ENCODE measurements around the gene NUDT4. TPM values are rescaled to one million over a fixed set of nuclear protein-coding genes. Genes with fewer than 3 reads are reported as not detected.
"Not testable (repeated sequence)": the region's sequence is repeated elsewhere in the genome, so short reads cannot be mapped to it uniquely, and the experiment has no call there.

Gene NUDT4
- total RNA-seq, 1 donor from 2014 or later = 91.7 TPM

- H3K27me3 Mint-ChIP-seq (ENCODE audit: unreplicated experiment) = peaks cover 2% of the 10 kb centered on the region
- H3K36me3 Mint-ChIP-seq (ENCODE audit: low read depth, unreplicated experiment) = no peaks in the 10 kb centered on the region
- H3K4me3 Mint-ChIP-seq (ENCODE audit: unreplicated experiment) = no peak overlapping the region
- peaks cover 6% of the 10 kb centered on the region for H3K4me1 Mint-ChIP-seq (ENCODE audit: unreplicated experiment)
- no peak for DNase-seq (ENCODE audit: low spot score)
- TF ChIP-seq, protein P1, sequence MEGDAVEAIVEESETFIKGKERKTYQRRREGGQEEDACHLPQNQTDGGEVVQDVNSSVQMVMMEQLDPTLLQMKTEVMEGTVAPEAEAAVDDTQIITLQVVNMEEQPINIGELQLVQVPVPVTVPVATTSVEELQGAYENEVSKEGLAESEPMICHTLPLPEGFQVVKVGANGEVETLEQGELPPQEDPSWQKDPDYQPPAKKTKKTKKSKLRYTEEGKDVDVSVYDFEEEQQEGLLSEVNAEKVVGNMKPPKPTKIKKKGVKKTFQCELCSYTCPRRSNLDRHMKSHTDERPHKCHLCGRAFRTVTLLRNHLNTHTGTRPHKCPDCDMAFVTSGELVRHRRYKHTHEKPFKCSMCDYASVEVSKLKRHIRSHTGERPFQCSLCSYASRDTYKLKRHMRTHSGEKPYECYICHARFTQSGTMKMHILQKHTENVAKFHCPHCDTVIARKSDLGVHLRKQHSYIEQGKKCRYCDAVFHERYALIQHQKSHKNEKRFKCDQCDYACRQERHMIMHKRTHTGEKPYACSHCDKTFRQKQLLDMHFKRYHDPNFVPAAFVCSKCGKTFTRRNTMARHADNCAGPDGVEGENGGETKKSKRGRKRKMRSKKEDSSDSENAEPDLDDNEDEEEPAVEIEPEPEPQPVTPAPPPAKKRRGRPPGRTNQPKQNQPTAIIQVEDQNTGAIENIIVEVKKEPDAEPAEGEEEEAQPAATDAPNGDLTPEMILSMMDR (IDR thresholded peaks at IDR 0.05; ENCODE audit: unreplicated experiment) = no peak
- H3K27ac Mint-ChIP-seq (ENCODE audit: unreplicated experiment) = no peak overlapping the region
- H3K9me3 Mint-ChIP-seq (ENCODE audit: unreplicated experiment) = no peaks in the 10 kb centered on the region
Measured at GRCh38 chr12:93390031-93390430, 12.3 kb downstream of the NUDT4 start.

GRCh38 chr12:93390549-93391297, 13.0 kb downstream of the NUDT4 start:
- H3K4me3 Mint-ChIP-seq (ENCODE audit: unreplicated experiment) = no peak overlapping the region
- no peaks in the 10 kb centered on the region for H3K9me3 Mint-ChIP-seq (ENCODE audit: unreplicated experiment)
- peaks cover 3% of the 10 kb centered on the region for H3K4me1 Mint-ChIP-seq (ENCODE audit: unreplicated experiment)
- no peak for DNase-seq (ENCODE audit: low spot score)
- no peaks in the 10 kb centered on the region for H3K36me3 Mint-ChIP-seq (ENCODE audit: low read depth, unreplicated experiment)
- TF ChIP-seq, protein P1 (IDR thresholded peaks at IDR 0.05; ENCODE audit: unreplicated experiment) = no peak
- no peak overlapping the region for H3K27ac Mint-ChIP-seq (ENCODE audit: unreplicated experiment)
- H3K27me3 Mint-ChIP-seq (ENCODE audit: unreplicated experiment) = peaks cover 2% of the 10 kb centered on the region

- no peak overlapping the region for H3K27ac Mint-ChIP-seq (ENCODE audit: unreplicated experiment)
Measured at GRCh38 chr12:93393425-93393824, 15.7 kb downstream of the NUDT4 start.

GRCh38 chr12:93397412-93397811, 19.7 kb downstream of the NUDT4 start:
- no peaks in the 10 kb centered on the region for H3K9me3 Mint-ChIP-seq (ENCODE audit: unreplicated experiment)
- no peaks in the 10 kb centered on the region for H3K27me3 Mint-ChIP-seq (ENCODE audit: unreplicated experiment)
- no peak overlapping the region for H3K27ac Mint-ChIP-seq (ENCODE audit: unreplicated experiment)
- no peaks in the 10 kb centered on the region for H3K36me3 Mint-ChIP-seq (ENCODE audit: low read depth, unreplicated experiment)
- H3K4me3 Mint-ChIP-seq (ENCODE audit: unreplicated experiment) = no peak overlapping the region
- no peak for DNase-seq (ENCODE audit: low spot score)
- TF ChIP-seq, protein P1 (IDR thresholded peaks at IDR 0.05; ENCODE audit: unreplicated experiment) = no peak
- no peaks in the 10 kb centered on the region for H3K4me1 Mint-ChIP-seq (ENCODE audit: unreplicated experiment)

More at GRCh38 chr12:93393425-93393824, 15.7 kb downstream of the NUDT4 start:
- H3K27me3 Mint-ChIP-seq (ENCODE audit: unreplicated experiment) = peaks cover 2% of the 10 kb centered on the region
- H3K4me1 Mint-ChIP-seq (ENCODE audit: unreplicated experiment) = peaks cover 3% of the 10 kb centered on the region
- no peak overlapping the region for H3K4me3 Mint-ChIP-seq (ENCODE audit: unreplicated experiment)
- no peaks in the 10 kb centered on the region for H3K9me3 Mint-ChIP-seq (ENCODE audit: unreplicated experiment)
- no peak for DNase-seq (ENCODE audit: low spot score)
- H3K36me3 Mint-ChIP-seq (ENCODE audit: low read depth, unreplicated experiment) = no peaks in the 10 kb centered on the region
- TF ChIP-seq, protein P1 (IDR thresholded peaks at IDR 0.05; ENCODE audit: unreplicated experiment) = no peak

GRCh38 chr12:93399183-93399863, 21.6 kb downstream of the NUDT4 start:
- H3K27ac Mint-ChIP-seq (ENCODE audit: unreplicated experiment) = not testable (repeated sequence)

More at GRCh38 chr12:93399183-93399863, 21.6 kb downstream of the NUDT4 start:
- H3K4me1 Mint-ChIP-seq (ENCODE audit: unreplicated experiment); H3K36me3 Mint-ChIP-seq (ENCODE audit: low read depth, unreplicated experiment); H3K4me3 Mint-ChIP-seq (ENCODE audit: unreplicated experiment); H3K9me3 Mint-ChIP-seq (ENCODE audit: unreplicated experiment); H3K27me3 Mint-ChIP-seq (ENCODE audit: unreplicated experiment); DNase-seq (ENCODE audit: low spot score): not testable (repeated sequence)
